Esophagus squamous epithelium (tissue), 4 donors: ENCODE measurements around the gene PRDM5.

Experiments used
- CTCF ChIP-seq, 6 experiments: fragments of 450-650 bp in 4 of 6; fragments of 200-600 bp in 2 of 6; sonication (generic) in 2 of 6; IDR thresholded peaks; one replicate each; pipeline ENCODE4 v1.5.1; 2016 to 2019; ENCODE audit warnings: antibody characterized with exemption in 6 of 6, mild to moderate bottlenecking in 4 of 6, moderate library complexity in 4 of 6
- POLR2A ChIP-seq, 4 donors: fragments of 450-650 bp; IDR thresholded peaks; one replicate each; pipeline ENCODE4 v1.6.1; 2017; ENCODE audit warnings: antibody characterized with exemption in 4 of 4, mild to moderate bottlenecking in 4 of 4, moderate library complexity in 3 of 4

DNA sequence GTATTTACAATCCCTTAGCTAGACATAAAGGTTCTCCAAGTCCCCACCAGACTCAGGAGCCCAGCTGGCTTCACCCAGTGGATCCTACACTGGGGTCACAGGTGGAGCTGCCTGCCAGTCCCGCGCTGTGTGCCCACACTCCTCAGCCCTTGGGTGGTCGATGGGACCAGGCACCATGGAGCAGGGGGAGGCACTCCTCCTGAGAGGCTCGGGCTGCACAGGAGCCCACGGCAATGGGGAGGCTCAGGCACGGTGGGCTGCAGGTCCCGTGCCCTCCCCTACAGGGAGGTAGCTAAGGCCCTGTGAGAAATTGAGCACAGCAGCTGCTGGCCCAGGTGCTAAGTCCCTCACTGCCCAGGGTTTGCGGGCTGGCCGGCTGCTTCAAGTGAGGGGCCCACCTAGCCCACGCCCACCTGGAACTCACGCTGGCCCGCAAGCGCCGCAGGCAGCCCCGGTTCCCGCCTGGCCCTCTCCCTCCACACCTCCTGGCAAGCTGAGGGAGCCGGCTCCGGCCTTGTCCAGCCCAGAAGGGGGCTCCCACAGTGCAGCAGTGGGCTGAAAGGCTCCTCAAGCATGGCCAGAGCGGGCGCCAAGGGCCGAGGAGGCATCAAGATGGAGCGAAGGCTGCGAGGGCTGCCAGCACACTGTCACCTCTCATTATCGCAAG lies 113.9 kb downstream of the PRDM5 start:
- TF ChIP-seq CTCF (IDR thresholded peaks at IDR 0.05), result no peak
- no peak for TF ChIP-seq POLR2A (IDR thresholded peaks at IDR 0.05)
